Mucosa of gallbladder (tissue), 1 donor: ENCODE data around the gene TRMT44. TPM values are rescaled to one million over a fixed set of nuclear protein-coding genes. Genes with fewer than 3 reads are reported as not detected.
"Not testable (repeated sequence)": the region's sequence is repeated elsewhere in the genome, so short reads cannot be mapped to it uniquely, and the experiment has no call there.

Source experiments
- DNase-seq: peaks from one replicate; pipeline ENCODE4 v3.0.0-alpha.2; 2020; ENCODE audit warnings: low spot score
- total RNA-seq: library from RNA; stranded (reverse); gene quantifications from one replicate; pipeline ENCODE4 v1.2.1, GENCODE V29; 2021
- donor health status: DM: no; HTN: no; CAD: no.

TRMT44 gene
- total RNA-seq, 1 donor from 2014 or later: 22.8 TPM

- no peak for DNase-seq
These were observed 71.9 kb downstream of the TRMT44 start for GRCh38 chr4:8512510-8512909.

GRCh38 chr4:8513080-8513479 lies 72.5 kb downstream of the TRMT44 start:
- DNase-seq: not testable (repeated sequence)

- DNase-seq: no peak
These were observed 73.4 kb downstream of the TRMT44 start for GRCh38 chr4:8513931-8514330.

GRCh38 chr4:8514391-8514790 lies 73.8 kb downstream of the TRMT44 start:
- no peak for DNase-seq

- no peak for DNase-seq
These were observed 74.9 kb downstream of the TRMT44 start for GRCh38 chr4:8515316-8516060.

- DNase-seq: no peak
These were observed 75.5 kb downstream of the TRMT44 start for GRCh38 chr4:8516061-8516573.

- DNase-seq: no peak
These were observed 76.5 kb downstream of the TRMT44 start for GRCh38 chr4:8516996-8517550.

- no peak for DNase-seq
These were observed 77.4 kb downstream of the TRMT44 start for GRCh38 chr4:8517946-8518345.

GRCh38 chr4:8522160-8523120 lies 81.9 kb downstream of the TRMT44 start:
- DNase-seq: no peak

- DNase-seq: no peak
These were observed 82.6 kb downstream of the TRMT44 start for GRCh38 chr4:8523175-8523574.

GRCh38 chr4:8523766-8524165 lies 83.2 kb downstream of the TRMT44 start:
- DNase-seq: no peak

- DNase-seq: no peak
These were observed 84.2 kb downstream of the TRMT44 start for GRCh38 chr4:8524595-8525382.

GRCh38 chr4:8525383-8526120 lies 85.0 kb downstream of the TRMT44 start:
- no peak for DNase-seq

Other genes with a start within 250 kb of the TRMT44 start
- 50.9 TPM for gene SH3TC1, start 241.5 kb upstream of the TRMT44 start, total RNA-seq
- gene HTRA3, start 171.0 kb upstream of the TRMT44 start, total RNA-seq: 20.3 TPM
- 29.0 TPM for gene ACOX3, start 54 bp upstream of the TRMT44 start, total RNA-seq
- 0.29 TPM for gene GPR78, start 139.6 kb downstream of the TRMT44 start, total RNA-seq
- 6.3 TPM for gene CPZ, start 152.0 kb downstream of the TRMT44 start, total RNA-seq